ENCODE results near the gene LYRM4. TPM values are rescaled to one million over a fixed set of nuclear protein-coding genes. Genes with fewer than 3 reads are reported as not detected.

LYRM4 gene
- polyA plus RNA-seq, 2 donors, result 10.3 to 12.8 TPM

DNA sequence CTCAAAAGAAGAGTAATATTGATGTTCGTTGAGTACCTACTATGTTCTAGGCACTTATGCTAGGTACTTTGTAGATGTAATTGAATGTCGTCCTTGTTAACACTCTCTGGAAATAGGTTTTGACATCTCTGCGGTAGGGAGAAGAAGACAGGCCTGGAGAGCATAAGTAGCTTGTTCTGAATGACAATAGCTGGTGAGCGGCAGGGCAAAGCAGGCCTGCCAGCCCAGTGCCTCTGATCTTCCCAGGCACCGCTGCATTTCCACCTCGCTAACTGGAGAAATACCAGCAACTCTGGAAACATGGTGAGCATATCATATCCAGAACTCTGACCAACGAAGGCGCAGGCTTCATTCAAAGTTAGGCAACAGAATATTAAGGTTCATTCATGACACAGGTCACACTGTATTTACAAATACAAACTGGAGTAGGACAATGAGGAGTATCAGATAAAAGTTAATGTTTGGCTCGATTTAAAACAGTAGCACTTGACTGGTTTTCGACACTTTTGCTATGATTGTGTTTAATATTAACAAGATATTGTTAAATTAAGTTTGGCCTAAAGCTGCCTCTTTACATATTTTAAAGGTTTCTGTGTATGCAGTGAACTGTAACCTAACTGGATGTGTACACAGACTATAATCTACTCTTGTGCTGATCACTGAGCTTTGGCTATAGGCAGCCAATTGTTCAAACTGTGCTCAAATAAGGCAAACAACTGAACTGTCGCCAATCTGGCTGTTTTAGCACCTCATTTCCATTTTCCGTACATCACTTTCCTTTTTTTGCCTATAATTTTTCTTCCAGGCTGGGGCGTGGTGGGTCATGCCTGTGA, 121.5 kb downstream of the LYRM4 start:
- Histone ChIP-seq H3K27ac (ENCODE audit: low read depth in 2 of 2, low read length in 1 of 2) (no peak overlapping the region), H3K9me3 (ENCODE audit: control insufficient read depth in 2 of 2, insufficient read depth in 1 of 2, low read depth in 1 of 2, low read length in 1 of 2) (no peaks in the 10 kb centered on the region), H3K4me1 (ENCODE audit: control insufficient read depth in 2 of 2, insufficient read depth in 2 of 2, low read length in 1 of 2) (no peaks in the 10 kb centered on the region), H3K27me3 (ENCODE audit: control insufficient read depth in 1 of 2, insufficient read depth in 2 of 2, low read length in 2 of 2) (no peaks in the 10 kb centered on the region), H3K36me3 (ENCODE audit: control insufficient read depth in 2 of 2, insufficient read depth in 2 of 2, low read length in 1 of 2) (no peaks in the 10 kb centered on the region), H3K4me3 (ENCODE audit: low read depth in 1 of 2, low read length in 2 of 2) (no peak overlapping the region)
- 87% methylated on average over 13 of the region's 13 CpGs for WGBS, 2 donors

DNA sequence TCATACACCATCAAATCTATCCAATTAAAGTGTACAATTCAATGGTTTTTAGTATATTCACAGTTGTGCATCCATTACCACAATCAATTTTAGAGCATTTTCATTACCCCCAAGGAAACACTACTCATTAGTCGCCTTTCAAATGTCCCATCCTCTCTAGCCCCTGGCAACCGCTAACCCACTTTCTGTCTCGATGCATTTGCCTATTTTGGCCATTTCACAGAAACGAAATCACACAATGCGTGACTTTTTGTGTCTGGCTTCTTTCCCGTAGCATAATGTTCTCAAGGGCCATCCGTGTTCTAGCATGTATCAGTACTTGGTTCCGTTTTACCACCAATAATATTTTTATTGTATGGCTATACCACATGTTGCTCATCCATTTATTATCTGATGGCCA, 123.9 kb downstream of the LYRM4 start:
- Histone ChIP-seq H3K27ac (ENCODE audit: low read depth in 2 of 2, low read length in 1 of 2) (no peak overlapping the region), H3K9me3 (ENCODE audit: control insufficient read depth in 2 of 2, insufficient read depth in 1 of 2, low read depth in 1 of 2, low read length in 1 of 2) (no peaks in the 10 kb centered on the region), H3K4me1 (ENCODE audit: control insufficient read depth in 2 of 2, insufficient read depth in 2 of 2, low read length in 1 of 2) (no peaks in the 10 kb centered on the region), H3K36me3 (ENCODE audit: control insufficient read depth in 2 of 2, insufficient read depth in 2 of 2, low read length in 1 of 2) (no peaks in the 10 kb centered on the region), H3K4me3 (ENCODE audit: low read depth in 1 of 2, low read length in 2 of 2) (no peak overlapping the region), H3K27me3 (ENCODE audit: control insufficient read depth in 1 of 2, insufficient read depth in 2 of 2, low read length in 2 of 2) (no peaks in the 10 kb centered on the region)
- WGBS, 2 donors, result 90 to 94% methylated on average over 8 of the region's 8 CpGs

DNA sequence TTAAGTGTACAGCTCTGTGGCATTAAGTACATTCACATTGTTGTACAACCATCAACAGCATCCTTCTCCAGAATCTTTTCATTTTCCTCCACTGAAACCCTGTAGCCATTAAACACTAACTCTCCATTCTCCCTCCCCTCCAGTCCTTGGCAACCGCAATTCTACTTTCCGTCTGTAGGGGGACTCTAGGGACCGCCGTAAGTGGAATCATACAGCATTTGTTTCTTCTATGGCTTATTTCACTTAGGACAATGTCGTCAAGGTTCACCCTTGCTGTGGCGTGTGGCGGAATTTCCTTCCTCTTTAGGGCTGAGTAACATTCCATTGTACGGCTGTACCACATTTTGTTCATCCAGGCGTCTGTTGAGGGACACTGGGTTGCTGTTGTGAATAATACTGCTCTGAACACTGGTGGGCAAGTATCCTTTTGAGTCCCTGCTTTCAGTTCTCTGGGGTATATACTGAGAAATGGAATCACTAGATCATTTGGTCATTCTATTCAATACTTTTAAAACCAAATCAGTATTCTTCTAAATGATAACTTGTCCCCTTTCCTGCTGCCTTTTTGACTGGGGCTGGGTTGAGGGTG, 124.9 kb downstream of the LYRM4 start:
- WGBS, 2 donors, result 68 to 74% methylated on average over 9 of the region's 9 CpGs
- Histone ChIP-seq H3K36me3 (ENCODE audit: control insufficient read depth in 2 of 2, insufficient read depth in 2 of 2, low read length in 1 of 2) (no peaks in the 10 kb centered on the region), H3K9me3 (ENCODE audit: control insufficient read depth in 2 of 2, insufficient read depth in 1 of 2, low read depth in 1 of 2, low read length in 1 of 2) (no peaks in the 10 kb centered on the region), H3K27me3 (ENCODE audit: control insufficient read depth in 1 of 2, insufficient read depth in 2 of 2, low read length in 2 of 2) (no peaks in the 10 kb centered on the region), H3K27ac (ENCODE audit: low read depth in 2 of 2, low read length in 1 of 2) (no peak overlapping the region), H3K4me1 (ENCODE audit: control insufficient read depth in 2 of 2, insufficient read depth in 2 of 2, low read length in 1 of 2) (no peaks in the 10 kb centered on the region), H3K4me3 (ENCODE audit: low read depth in 1 of 2, low read length in 2 of 2) (no peak overlapping the region)

DNA sequence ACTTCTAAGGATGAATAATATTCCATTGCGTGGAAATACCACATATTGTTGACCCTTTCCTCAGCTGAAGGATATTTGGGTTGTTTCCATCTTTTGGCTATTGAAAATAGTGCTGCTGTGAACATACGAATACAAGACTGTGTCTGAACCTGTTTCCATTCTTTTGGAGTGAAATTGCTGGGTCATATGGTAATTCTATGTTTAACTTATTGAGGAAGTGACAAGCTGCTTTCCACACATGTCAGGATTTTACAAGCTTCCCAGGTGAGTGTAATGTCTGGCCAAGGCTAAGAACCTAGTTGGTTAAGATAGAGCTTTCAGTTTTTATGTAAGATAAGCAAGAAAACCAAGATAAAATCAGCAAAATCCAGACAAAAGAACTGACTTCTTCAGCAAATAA, 126.8 kb downstream of the LYRM4 start:
- Histone ChIP-seq H3K27me3 (ENCODE audit: control insufficient read depth in 1 of 2, insufficient read depth in 2 of 2, low read length in 2 of 2) (no peaks in the 10 kb centered on the region), H3K4me1 (ENCODE audit: control insufficient read depth in 2 of 2, insufficient read depth in 2 of 2, low read length in 1 of 2) (no peaks in the 10 kb centered on the region), H3K36me3 (ENCODE audit: control insufficient read depth in 2 of 2, insufficient read depth in 2 of 2, low read length in 1 of 2) (no peaks in the 10 kb centered on the region), H3K4me3 (ENCODE audit: low read depth in 1 of 2, low read length in 2 of 2) (no peak overlapping the region), H3K9me3 (ENCODE audit: control insufficient read depth in 2 of 2, insufficient read depth in 1 of 2, low read depth in 1 of 2, low read length in 1 of 2) (no peaks in the 10 kb centered on the region), H3K27ac (ENCODE audit: low read depth in 2 of 2, low read length in 1 of 2) (no peak overlapping the region)
- 71 to 74% methylated on average over 2 of the region's 2 CpGs for WGBS, 2 donors

DNA sequence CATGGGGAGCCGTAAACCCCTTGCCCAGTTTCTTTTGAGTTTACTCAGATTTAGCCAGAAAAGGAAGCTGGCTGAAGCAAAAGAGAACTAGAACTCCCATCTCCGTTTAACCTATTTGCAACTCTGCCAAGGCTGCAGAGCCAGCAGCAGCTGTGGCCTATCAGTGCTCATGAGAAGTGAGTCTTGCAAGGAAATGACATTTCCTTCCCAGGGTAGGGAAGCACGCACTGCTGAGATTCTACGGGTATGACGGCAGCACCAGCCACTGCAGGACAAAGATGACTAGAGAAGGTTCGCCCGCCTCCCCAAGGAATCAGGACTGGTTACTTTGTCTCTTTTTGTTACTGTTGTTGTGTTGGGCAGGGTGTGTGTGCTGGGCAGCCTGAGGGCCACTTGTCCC, 128.0 kb downstream of the LYRM4 start:
- H3K4me1 ChIP-seq (ENCODE audit: control insufficient read depth in 2 of 2, insufficient read depth in 2 of 2, low read length in 1 of 2), result no peaks in the 10 kb centered on the region

DNA sequence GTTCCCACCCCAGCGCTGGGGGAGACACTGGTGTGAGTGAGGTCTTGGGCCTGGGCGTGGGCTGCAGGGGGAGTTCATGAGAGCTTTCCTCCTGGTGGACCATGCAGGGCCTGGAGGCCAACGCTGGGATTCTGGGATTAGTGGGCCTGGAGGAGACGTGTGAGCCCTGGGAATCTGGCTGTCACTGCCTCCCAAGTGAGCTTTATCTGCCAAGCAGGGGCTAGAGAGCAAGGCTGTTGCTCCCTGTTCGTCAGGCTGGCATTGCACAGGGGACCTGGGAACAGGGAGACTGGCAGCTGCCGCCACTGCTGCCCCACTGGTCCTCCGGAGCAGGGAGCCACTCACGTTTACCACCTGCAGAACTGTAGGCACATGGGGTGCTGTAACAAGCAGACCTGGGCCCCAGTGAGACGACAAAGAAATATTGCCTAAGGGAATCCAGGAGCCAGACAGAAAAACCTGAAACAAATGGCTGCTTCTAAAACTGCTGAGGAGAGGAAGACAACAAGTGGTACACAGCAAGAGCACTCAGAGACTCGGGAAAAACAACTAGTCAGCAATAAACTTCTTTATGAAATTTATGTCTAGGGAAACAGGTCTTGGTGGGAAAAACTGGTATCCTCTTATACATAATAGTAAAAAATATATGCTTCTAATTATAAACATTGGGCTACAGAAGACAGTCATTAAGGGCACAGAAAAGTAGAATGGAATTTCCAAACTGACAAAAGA, 130.4 kb downstream of the LYRM4 start:
- Histone ChIP-seq H3K27me3 (ENCODE audit: control insufficient read depth in 1 of 2, insufficient read depth in 2 of 2, low read length in 2 of 2) (no peaks in the 10 kb centered on the region), H3K4me1 (ENCODE audit: control insufficient read depth in 2 of 2, insufficient read depth in 2 of 2, low read length in 1 of 2) (no peaks in the 10 kb centered on the region), H3K36me3 (ENCODE audit: control insufficient read depth in 2 of 2, insufficient read depth in 2 of 2, low read length in 1 of 2) (no peaks in the 10 kb centered on the region), H3K4me3 (ENCODE audit: low read depth in 1 of 2, low read length in 2 of 2) (no peak overlapping the region), H3K27ac (ENCODE audit: low read depth in 2 of 2, low read length in 1 of 2) (no peak overlapping the region), H3K9me3 (ENCODE audit: control insufficient read depth in 2 of 2, insufficient read depth in 1 of 2, low read depth in 1 of 2, low read length in 1 of 2) (no peaks in the 10 kb centered on the region)
- 85 to 88% methylated on average over 10 of the region's 10 CpGs for WGBS, 2 donors

More for the DNA sequence above, 128.0 kb downstream of the LYRM4 start:
- peak overlapping the region in 1 of 2 donors; percentile 50 for H3K27ac ChIP-seq (ENCODE audit: low read depth in 2 of 2, low read length in 1 of 2)
- WGBS, 2 donors, result 51 to 67% methylated on average over 7 of the region's 7 CpGs
- H3K36me3 ChIP-seq (ENCODE audit: control insufficient read depth in 2 of 2, insufficient read depth in 2 of 2, low read length in 1 of 2), result no peaks in the 10 kb centered on the region
- no peaks in the 10 kb centered on the region for H3K27me3 ChIP-seq (ENCODE audit: control insufficient read depth in 1 of 2, insufficient read depth in 2 of 2, low read length in 2 of 2)
- H3K4me3 ChIP-seq (ENCODE audit: low read depth in 1 of 2, low read length in 2 of 2), result no peak overlapping the region
- no peaks in the 10 kb centered on the region for H3K9me3 ChIP-seq (ENCODE audit: control insufficient read depth in 2 of 2, insufficient read depth in 1 of 2, low read depth in 1 of 2, low read length in 1 of 2)

DNA sequence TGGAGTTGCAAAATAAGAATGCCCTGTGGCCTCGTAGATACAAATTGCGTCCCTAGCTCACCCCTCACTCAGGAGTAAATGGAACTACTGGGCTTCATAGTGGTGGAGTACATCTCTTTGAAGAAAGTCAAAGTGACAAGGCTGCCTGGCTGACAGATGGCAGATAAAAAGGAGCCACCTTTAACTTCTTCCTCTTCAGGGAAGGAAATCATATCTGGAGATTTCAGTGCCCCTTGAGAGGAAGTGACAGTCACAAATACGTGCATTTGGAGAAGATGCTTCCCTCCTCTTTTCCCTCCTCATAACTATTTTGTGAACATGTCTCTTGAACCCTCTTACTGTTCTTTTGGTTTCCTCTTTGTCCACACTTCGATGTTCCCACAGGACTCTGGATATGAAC, 132.4 kb downstream of the LYRM4 start:
- no peaks in the 10 kb centered on the region for H3K27me3 ChIP-seq (ENCODE audit: control insufficient read depth in 1 of 2, insufficient read depth in 2 of 2, low read length in 2 of 2)
- H3K4me3 ChIP-seq (ENCODE audit: low read depth in 1 of 2, low read length in 2 of 2), result no peak overlapping the region
- H3K36me3 ChIP-seq (ENCODE audit: control insufficient read depth in 2 of 2, insufficient read depth in 2 of 2, low read length in 1 of 2), result no peaks in the 10 kb centered on the region
- no peaks in the 10 kb centered on the region for H3K4me1 ChIP-seq (ENCODE audit: control insufficient read depth in 2 of 2, insufficient read depth in 2 of 2, low read length in 1 of 2)
- H3K9me3 ChIP-seq (ENCODE audit: control insufficient read depth in 2 of 2, insufficient read depth in 1 of 2, low read depth in 1 of 2, low read length in 1 of 2), result no peaks in the 10 kb centered on the region
- no peak overlapping the region for H3K27ac ChIP-seq (ENCODE audit: low read depth in 2 of 2, low read length in 1 of 2)
- 85 to 86% methylated on average over 4 of the region's 4 CpGs for WGBS, 2 donors

DNA sequence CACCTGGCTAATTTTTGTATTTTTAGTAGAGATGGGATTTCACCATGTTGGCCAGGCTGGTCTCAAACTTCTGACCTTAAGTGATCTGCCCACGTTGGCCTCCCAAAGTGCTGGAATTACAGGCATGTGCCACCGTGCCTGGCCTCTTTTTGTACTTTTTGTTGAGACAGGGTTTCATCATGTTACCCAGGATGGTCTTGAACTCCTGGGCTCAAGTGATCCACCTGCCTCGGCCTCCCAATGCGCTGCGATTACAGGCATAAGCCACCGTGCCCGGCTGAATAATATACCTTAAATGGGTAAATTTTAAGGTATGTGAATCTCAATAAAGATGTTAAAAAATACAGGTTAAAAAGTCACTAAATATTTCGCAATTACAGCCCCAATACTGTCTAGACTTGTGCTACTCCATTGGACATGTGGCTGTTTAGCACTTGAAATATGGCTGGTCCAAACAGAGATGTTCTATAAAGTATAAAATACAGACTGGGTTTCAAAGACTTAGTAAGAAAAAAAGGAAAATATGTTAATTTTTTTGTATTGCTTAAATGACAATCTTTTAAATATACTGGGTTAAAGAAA, 133.6 kb downstream of the LYRM4 start:
- WGBS, 2 donors, result 81 to 88% methylated on average over 8 of the region's 8 CpGs

DNA sequence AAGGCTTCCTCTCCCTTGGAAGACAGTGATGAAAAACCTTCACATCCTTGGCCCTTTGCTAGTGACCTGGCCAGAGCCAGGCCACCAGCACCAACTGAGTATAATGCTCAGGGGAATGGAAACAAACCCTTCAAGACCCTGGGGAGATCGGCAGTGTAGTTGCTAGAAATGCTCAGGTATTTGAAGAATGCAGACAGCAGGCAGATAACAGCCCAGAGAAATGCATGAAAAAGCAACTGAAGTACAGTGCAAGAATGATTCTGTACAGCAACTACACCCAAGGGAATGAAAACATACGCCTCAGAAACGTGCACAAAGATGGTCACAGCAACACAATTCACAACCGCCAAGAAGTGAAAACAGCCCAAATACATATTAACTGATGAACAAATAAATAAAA, 134.5 kb downstream of the LYRM4 start:
- H3K4me3 ChIP-seq (ENCODE audit: low read depth in 1 of 2, low read length in 2 of 2), result no peak overlapping the region
- no peaks in the 10 kb centered on the region for H3K4me1 ChIP-seq (ENCODE audit: control insufficient read depth in 2 of 2, insufficient read depth in 2 of 2, low read length in 1 of 2)
- 62 to 75% methylated on average over 4 of the region's 4 CpGs for WGBS, 2 donors
- H3K9me3 ChIP-seq (ENCODE audit: control insufficient read depth in 2 of 2, insufficient read depth in 1 of 2, low read depth in 1 of 2, low read length in 1 of 2), result no peaks in the 10 kb centered on the region
- H3K27me3 ChIP-seq (ENCODE audit: control insufficient read depth in 1 of 2, insufficient read depth in 2 of 2, low read length in 2 of 2), result no peaks in the 10 kb centered on the region
- no peaks in the 10 kb centered on the region for H3K36me3 ChIP-seq (ENCODE audit: control insufficient read depth in 2 of 2, insufficient read depth in 2 of 2, low read length in 1 of 2)
- no peak overlapping the region for H3K27ac ChIP-seq (ENCODE audit: low read depth in 2 of 2, low read length in 1 of 2)

More for the DNA sequence above, 133.6 kb downstream of the LYRM4 start:
- Histone ChIP-seq H3K27ac (ENCODE audit: low read depth in 2 of 2, low read length in 1 of 2) (no peak overlapping the region), H3K36me3 (ENCODE audit: control insufficient read depth in 2 of 2, insufficient read depth in 2 of 2, low read length in 1 of 2) (no peaks in the 10 kb centered on the region), H3K4me3 (ENCODE audit: low read depth in 1 of 2, low read length in 2 of 2) (no peak overlapping the region), H3K9me3 (ENCODE audit: control insufficient read depth in 2 of 2, insufficient read depth in 1 of 2, low read depth in 1 of 2, low read length in 1 of 2) (no peaks in the 10 kb centered on the region), H3K4me1 (ENCODE audit: control insufficient read depth in 2 of 2, insufficient read depth in 2 of 2, low read length in 1 of 2) (no peaks in the 10 kb centered on the region), H3K27me3 (ENCODE audit: control insufficient read depth in 1 of 2, insufficient read depth in 2 of 2, low read length in 2 of 2) (no peaks in the 10 kb centered on the region)

Data from esophagus (tissue), 2 donors.